ENCODE data around the gene ERMN.

DNA sequence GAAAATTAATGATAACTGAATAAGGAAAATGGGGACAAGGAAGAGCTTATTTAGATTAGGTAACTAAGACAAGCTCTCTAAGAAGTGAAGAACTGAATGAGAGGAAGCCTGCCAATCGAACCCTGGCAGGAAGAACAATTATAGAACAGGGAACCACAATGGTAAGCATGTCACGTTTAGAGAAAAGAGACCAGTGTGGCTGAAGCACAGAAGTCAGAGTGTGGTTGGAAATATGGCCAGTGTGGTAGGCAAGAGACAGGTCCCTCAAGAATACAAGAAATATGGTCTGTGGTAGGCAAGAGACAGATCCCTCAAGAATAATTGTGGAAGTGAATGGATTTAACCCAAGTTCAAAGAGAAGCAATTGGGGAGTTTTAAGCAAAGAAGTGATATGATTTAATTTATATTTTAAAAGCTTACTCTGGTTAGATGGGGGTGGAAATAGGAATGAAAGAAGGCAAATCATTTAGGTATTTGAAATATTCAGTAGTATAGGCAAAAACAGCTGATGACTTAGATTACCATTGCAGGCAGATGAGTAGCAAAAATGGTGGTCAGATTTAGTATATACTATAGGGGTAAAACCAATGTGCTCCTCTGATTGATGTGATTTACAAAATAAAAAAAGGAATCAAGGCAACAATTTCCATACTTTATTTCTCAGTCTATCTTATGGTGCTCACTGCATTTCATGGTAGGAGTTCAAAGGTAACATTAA is 38.8 kb upstream of the ERMN start:
- TF ChIP-seq CREB5 (CRISPR knock-in tag; IDR thresholded peaks at IDR 0.05; ENCODE audit: low read depth) (no peak), ZNF565 (CRISPR knock-in tag; conservative IDR thresholded peaks at IDR 0.05; ENCODE audit: low read depth) (no peak)
- TF ChIP-seq, protein P1, sequence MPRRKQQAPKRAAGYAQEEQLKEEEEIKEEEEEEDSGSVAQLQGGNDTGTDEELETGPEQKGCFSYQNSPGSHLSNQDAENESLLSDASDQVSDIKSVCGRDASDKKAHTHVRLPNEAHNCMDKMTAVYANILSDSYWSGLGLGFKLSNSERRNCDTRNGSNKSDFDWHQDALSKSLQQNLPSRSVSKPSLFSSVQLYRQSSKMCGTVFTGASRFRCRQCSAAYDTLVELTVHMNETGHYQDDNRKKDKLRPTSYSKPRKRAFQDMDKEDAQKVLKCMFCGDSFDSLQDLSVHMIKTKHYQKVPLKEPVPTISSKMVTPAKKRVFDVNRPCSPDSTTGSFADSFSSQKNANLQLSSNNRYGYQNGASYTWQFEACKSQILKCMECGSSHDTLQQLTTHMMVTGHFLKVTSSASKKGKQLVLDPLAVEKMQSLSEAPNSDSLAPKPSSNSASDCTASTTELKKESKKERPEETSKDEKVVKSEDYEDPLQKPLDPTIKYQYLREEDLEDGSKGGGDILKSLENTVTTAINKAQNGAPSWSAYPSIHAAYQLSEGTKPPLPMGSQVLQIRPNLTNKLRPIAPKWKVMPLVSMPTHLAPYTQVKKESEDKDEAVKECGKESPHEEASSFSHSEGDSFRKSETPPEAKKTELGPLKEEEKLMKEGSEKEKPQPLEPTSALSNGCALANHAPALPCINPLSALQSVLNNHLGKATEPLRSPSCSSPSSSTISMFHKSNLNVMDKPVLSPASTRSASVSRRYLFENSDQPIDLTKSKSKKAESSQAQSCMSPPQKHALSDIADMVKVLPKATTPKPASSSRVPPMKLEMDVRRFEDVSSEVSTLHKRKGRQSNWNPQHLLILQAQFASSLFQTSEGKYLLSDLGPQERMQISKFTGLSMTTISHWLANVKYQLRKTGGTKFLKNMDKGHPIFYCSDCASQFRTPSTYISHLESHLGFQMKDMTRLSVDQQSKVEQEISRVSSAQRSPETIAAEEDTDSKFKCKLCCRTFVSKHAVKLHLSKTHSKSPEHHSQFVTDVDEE (CRISPR knock-in tag; IDR thresholded peaks at IDR 0.05): no peak
